ENCODE data around the gene DAP.
"Not testable (repeated sequence)": the region's sequence is repeated elsewhere in the genome, so short reads cannot be mapped to it uniquely, and the experiment has no call there.

DAP gene

DNA sequence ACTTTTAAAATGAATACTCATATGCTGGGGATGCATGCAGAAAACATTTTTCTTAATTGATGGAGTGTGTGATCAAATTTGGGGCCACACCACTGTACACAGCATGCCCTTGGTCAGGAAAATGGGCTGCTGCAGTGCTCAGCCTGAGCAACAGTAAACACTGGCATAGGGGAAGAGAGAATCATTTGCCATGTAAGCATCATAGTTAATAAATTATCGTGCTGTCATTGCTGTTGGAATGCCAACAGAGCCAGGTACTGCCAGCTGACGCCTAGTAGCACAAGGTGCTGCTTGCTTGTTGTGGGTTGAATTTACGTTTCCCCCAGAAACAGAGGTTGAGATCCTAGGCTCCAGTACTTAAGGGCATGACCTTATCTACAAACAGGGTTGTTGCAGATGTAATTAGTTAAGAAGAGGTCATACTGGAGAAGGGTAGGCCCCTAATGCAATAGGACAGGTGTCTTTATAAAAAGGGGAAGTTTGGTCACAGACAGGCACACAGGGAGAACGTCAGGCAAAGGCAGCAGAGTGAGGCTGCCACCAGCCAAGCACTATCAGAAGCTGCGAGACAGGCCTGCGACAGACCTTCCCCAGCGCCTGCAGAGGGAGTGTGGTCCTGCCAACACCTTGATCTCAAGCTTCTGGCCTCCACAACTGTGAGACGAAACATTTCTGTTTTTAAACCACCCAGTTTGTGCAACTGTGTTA is 25.3 kb downstream of the DAP start:
- no peak for DNase-seq (ENCODE audit: low read depth in 1 of 2, low spot score in 1 of 2)

DNA sequence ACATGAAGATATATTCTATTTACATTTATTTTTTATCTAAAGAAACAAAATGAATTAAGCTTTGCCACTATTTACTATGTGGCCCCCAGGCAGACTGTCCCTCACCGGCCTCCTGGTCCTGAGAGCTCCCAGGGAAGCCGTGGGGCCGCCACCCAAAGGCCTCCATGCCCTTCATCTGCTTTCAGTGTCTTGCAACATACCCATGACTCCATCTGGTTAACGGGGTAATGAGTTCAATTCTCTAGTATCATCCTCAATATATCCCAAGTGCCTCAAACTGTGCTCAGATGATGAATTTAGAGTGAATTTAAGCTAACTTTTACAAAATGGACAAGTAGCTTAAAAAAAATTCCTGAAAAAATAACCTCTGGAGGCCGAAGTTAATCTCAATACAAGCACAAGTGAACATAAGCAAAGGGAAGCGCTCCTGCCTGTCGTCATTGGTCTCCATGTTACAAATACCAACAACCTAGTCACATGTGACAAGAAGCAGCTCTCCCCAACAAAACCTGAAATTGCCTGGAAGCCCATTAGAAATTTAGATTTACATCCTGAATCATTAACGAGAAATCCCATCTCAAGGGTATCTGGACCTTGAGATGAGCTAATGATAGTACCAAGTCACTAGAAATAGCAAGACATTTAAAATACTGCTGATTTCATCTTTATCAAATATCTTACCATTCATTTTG is 26.1 kb downstream of the DAP start:
- DNase-seq (ENCODE audit: low read depth in 1 of 2, low spot score in 1 of 2), result no peak

DNA sequence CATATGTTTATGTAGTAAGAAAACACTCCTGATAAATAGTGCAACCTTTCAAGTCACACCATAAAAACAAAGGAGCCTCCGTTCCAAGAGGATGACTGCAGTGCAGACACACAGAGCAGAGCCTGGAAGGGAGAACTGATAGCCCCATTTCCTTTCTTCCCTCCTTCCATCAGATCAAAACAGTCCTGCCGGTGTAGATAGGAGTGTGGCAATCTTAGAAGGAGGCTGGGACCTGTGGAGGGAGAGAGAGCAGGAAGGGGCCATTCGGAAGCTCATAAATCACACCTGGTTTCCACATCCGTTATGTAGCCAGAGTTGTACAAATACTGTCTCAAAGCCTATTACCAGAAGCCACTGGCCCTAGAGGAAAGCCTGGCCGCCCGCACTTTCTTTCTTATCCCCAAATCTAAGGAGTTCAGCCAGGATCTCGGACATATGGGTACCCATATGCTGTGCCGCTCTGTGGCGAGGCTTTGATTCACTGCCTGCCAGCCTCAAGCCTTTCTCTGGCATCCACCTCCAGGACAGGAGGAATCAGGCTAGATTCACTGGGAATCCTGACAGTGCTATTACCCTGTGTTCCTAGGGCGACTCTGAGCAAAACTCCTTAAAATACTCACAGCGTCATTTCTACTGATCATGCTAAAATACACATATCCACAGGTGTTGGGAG is 26.9 kb downstream of the DAP start:
- no peak for DNase-seq (ENCODE audit: low read depth in 1 of 2, low spot score in 1 of 2)

DNA sequence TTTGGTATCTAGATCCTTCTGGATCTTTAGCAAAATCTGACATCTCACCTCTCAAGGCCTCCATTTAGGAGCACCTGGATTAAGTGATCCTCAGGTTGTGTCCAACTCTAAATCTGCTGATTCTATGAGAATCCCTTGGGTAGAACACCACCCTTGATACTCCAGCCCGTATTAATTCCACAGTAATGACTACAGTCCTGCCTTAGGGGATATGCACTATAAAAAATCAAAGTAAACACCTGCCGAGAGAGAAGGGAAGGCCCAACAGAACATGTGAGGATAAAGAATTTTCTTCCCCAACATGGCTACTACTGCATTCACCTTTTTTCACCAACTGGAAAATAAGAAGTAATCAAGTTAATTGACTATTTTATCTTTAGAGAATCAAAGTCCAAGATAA is 27.6 kb downstream of the DAP start:
- DNase-seq (ENCODE audit: low read depth in 1 of 2, low spot score in 1 of 2), result no peak

DNA sequence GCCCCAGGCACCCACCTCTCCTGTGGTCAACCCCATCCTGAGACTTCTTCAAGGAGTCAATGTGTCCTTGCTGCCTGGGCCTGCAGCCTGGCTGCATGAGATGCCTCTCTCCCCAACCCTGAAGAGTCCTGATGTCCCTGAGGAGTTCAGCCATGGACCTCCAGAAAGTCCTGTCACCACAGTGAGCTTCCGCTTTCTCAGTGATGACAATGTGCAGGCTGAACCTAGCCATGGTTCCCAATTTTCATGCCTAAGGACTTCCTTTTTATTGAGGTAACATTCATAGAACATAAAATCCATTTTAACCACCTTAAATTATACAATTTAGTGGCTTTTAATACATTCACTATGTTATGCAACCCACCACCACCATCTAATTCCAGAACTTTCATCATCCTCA is 29.1 kb downstream of the DAP start:
- DNase-seq (ENCODE audit: low read depth in 1 of 2, low spot score in 1 of 2), result no peak

DNA sequence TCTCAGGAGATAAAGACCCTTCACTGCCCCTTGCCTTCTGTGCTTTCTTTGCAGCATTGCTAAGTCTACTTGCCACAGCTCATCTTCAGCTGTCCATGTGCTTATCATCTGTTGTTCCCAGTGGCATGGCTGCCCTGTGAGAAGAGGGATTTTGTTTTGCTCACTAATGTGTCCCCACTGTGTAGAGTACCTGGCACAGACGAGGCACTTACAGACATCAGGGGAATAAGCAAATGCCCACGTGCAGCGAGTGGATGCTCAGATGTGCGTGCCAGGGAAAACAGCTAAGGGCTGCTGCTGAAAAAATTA is 31.0 kb downstream of the DAP start:
- no peak for DNase-seq (ENCODE audit: low read depth in 1 of 2, low spot score in 1 of 2)

DNA sequence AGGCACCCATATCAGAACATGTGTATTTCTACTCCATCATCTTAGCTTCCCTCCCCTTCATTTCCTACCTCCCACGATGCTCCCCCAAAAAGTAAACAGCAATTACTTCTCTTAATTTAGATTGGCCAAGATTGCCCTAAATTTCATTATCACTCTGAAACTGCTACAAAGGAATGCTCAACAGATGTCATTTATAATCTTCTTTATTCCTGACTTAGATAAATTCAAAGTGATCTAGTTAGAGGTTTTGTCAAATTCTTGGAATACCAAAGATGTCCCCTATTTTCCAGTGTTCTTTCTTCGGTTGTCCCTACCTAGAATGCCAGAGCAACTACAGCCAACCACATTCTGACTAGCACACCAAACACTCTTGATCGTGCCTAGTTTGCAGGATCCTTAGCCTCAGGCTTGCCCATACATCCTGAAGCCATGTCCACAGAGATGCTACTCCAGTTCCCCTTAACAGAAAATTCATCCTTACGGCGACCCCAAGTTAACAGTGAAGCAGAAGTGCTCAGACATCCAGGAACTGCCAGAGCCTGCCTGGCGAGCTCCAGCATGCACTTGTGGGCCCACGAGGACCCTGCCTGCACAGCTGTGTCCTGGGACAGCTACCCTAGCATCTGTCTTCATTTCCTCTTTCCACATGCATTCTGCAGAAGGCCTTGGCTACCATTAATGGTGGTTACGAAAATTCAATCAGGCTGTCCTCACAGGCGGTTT is 31.6 kb downstream of the DAP start:
- DNase-seq (ENCODE audit: low read depth in 1 of 2, low spot score in 1 of 2), result no peak

DNA sequence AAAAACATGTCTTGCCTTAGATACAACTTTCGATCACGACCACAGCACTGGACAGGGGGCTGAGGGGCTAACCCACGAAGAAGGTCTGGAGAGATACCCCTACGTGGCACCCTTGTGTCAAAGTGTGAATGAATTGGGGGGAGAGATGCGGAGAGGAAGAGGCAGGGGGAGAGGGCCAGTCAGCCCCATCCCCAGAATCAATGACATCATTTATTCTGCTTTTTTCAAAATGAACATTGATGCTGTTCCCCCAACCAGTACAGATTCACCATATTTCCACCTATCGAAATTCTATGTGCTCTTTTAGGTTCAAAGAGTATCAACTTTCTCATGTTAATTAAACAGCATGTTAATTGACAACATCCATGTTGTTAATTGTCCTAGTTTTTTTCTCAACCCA is 32.4 kb downstream of the DAP start:
- no peak for DNase-seq (ENCODE audit: low read depth in 1 of 2, low spot score in 1 of 2)

DNA sequence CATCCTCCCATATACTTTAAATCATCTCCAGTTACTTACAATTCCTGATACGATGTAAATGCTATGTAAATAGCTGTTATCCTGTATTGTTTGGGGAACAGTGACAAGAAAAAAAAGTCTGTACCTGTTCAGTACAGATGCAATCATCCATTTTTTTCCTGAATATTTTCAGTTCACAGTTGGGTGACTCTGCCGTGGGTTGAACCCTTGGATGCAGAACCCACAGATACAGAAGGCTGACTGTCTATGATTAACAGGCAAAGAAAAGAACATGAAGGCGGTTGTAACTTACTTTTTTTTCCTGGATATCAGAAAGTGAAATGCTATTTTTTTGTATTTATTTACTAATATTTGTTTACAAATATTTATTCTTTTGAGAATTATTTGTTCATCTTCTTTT is 33.2 kb downstream of the DAP start:
- no peak for DNase-seq (ENCODE audit: low read depth in 1 of 2, low spot score in 1 of 2)

DNA sequence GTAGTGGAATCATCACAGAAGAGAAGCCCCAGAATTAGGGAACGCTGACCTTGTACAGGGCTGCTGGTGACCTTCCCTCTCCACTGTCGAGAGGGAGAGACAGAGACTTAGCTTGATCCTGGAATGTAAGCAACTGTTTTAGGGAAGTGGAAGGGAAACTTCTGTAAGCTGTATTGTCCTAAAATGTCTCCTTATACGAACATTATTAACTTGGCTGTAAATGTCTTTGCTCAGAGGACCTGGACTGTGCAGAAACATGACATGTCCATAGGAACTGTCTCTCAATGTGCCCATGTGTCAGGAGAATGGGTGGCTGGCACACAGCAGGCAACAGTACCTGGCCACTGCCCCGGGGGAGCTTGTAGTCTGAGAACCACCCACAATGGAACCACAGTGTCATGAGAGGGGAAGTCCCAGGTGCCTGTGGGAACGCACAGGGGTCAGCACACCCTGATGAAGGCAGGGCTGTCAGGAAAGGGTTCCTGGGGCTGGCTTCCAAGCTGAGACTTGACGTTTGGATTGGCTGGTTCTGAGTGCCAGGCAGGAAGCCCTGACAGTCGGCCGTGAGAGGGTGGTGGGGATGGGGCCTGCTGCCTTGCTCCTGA is 34.0 kb downstream of the DAP start:
- no peak for DNase-seq (ENCODE audit: low read depth in 1 of 2, low spot score in 1 of 2)

DNA sequence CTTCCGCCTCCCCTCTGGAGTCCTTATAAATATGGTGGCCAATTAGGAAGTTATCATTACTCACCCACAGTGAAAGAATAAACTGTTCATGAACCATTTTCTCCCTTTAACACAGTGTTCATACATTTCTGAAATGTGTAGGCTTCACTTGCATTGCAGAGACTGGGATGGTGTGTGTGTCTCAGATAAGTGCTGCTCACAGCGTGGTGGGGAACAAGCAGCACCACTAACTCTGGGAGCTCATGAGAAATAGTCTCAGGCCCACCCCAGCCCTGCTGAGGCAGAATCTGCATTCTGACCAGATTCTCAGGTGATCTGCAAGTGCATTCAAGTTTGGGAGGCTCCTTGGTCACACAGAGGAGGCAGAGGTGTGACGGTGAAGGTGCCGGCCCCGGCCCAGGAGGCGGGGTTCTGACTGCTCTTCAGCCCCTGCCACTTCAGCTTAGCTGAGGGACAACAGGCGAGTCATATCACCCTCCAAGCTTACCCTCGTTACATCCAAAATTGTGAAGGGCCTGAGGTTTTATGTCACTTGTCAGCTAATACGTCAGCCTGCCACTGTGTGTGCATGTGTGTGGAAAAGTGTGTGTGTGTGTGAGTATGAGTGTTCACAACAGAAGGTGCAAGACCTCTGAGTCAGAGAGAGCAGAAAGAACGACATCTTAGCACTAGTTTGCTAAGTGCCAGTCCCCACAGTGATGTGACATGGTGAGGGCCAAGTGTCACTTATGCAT is 34.7 kb downstream of the DAP start:
- no peak for DNase-seq (ENCODE audit: low read depth in 1 of 2, low spot score in 1 of 2)

DNA sequence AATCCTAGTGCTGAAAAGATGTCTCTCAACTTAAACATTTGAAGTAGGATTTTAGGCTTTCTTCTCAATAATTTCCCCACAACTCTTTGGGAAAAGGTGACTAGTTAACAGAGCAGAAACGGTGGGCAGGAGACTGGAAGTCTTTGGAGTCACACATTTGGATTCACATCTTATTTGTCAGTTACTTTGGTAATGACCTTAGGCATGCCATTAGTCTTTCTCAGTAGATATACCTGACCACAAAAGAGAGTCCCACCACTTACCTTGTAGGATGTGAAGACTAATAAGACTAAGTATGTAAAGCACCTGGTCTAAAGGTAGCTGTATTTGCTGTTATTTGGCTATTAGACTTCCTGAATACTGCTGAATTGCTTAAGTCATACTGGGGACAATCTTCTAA is 35.4 kb downstream of the DAP start:
- no peak for DNase-seq (ENCODE audit: low read depth in 1 of 2, low spot score in 1 of 2)

DNA sequence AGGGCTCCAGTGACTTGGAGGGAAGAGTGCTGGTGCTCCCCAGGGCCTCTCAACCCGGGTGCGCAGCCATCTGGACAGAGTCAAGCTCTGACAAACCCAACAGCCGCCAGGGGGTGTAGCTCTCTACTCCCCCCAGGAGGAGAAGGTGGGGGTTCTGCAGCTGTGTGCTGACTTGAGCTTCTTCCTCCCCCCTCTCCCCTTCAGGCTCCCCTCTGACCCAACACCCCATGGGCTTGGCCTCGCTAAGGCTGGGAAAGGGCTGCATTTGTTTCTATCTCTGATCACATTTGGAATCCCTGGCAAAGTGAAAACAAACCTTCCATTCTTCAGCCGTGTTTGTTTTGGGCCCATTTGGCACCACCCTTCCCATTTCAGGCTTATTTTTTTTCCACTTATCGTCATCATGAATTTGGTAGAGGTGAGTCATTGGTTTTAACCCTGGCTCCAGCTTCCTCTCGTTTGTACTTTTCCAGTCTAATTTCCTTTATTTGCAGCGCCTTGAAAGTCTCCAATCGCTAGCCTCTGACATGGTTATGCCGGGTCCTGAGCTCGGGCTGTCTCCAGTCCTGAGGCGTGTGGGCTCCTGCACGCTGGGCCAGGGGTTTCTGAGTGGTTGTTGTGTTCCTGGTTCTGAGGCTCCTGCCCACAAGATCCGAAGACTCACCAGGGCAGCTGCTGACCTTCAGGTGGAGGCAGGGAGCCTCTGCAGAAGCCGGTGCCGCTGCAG is 36.1 kb downstream of the DAP start:
- DNase-seq (ENCODE audit: low read depth in 1 of 2, low spot score in 1 of 2), result no peak

DNA sequence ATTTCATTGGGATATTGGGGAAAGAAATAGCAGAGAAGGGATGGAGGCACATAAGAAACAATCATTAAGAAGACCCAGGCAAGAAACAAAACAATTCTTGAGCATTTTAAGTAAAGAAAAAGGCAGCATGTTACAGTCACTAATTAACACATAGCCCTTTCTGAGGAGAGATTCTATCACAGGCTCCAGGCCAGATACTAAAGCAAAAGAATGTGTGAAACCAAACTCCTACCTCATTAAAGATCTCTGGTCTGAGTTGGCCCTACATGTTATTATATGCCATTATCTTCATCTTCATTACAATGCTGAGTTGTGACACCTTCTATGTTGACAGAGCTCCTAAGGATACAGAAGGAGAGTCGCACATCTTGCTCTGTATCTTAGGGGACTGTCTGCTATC is 37.5 kb downstream of the DAP start:
- DNase-seq (ENCODE audit: low read depth in 1 of 2, low spot score in 1 of 2), result no peak

DNA sequence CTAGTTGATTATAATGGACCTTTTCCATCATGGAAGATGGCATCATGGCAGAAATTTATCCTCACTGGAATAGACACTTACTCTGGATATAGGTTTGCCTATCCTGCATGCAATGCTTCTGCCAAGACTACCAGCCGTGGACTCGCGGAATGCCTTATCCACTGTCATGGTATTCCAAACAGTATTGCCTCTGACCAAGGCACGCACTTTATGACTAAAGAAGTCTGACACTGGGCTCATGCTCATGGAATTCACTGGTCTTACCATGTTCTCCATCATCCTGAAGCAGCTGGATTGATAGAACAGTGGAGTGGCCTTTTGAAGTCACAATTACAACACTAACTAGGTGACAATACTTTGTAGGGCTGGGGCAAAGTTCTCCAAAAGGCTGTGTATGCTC is 40.3 kb downstream of the DAP start:
- not testable (repeated sequence) for DNase-seq (ENCODE audit: low read depth in 1 of 2, low spot score in 1 of 2)

DNA sequence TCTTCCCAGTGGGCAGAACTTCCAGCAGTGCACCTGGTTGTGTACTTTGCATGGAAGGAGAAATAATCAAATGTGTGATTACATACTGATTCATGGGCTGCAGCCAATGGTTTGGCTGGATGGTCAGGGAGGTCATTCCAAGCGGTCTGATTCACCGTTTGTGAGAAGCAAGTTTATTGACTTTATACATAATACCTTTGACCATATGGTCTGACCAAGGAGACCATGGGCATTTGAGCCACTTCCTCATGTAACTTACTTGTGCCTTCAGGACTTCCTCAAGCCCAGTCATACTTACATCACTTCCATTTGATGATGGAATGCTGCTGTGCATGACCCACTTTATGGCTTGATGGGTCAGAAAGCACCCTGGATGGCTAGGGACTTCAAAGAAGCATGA is 41.1 kb downstream of the DAP start:
- no peak for DNase-seq (ENCODE audit: low read depth in 1 of 2, low spot score in 1 of 2)

DNA sequence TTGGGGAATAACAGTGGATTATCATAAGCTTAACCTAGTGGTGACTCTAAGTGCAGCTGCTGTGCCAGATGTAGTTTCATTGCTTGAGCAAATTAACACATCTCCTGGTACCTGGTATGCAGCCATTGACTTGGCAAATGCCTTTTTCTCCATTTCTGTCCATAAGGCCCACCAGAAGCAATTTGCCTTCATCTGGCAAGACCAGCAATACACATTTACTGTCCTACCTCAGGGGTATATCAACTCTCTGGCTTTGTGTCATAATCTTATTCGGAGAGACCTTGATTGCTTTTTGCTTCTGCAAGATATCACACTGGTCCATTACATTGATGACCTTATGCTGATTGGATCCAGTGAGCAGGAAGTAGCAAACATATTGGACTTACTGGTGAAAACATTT is 42.4 kb downstream of the DAP start:
- not testable (repeated sequence) for DNase-seq (ENCODE audit: low read depth in 1 of 2, low spot score in 1 of 2)

DNA sequence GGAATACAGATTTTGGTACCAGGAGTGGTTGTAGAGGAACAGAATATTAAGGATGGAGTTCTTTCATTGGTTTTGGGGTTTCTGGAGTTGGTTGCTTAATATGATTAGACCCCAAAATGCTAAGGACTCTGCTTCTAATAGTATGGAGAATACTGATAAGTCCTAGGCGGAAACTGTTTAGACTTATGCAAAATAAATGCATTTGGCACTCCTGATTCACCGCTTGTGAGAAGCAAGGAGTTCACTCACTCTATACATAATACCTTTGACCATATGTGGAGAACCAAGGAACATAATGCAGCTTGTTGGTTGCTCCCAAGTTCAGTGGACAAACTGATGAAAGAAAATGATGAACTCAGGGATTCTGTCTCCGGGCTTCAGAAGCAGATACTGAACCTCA is 44.2 kb downstream of the DAP start:
- DNase-seq (ENCODE audit: low read depth in 1 of 2, low spot score in 1 of 2), result not testable (repeated sequence)

DNA sequence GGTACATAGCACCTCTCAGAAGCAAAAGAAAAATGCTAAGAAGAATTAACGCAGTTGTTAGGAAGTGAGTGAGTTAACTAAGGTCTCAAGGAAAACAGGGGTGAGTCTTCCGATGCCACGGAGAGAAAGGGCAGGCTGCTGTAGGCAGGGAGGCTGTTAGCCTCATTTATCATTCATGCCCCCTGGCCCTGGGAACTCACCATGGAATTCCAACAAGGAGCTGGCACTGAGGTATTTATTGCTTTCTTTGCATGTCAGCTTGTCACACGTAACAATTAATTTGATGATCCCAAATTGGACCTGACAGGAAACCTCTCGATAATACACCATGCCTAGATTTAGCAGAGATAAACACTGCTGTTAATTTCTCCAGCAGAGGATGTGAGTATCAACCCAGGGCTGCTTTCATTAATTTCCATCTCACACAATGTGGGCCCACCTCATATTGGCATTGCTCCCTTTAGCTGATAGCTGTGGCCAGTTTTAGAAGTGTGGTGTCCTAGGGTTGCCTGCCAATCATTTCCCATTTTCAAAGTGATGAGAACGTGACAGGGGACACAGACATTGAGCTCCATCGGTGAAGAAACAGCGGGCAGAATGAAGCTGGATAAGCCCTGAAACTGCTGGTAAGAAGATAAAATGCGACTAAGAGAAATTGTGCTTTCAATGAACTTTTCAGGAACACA is 45.3 kb downstream of the DAP start:
- no peak for DNase-seq (ENCODE audit: low read depth in 1 of 2, low spot score in 1 of 2)
